Measurements from ENCODE around the gene SLC6A5. TPM values are rescaled to one million over a fixed set of nuclear protein-coding genes. Genes with fewer than 3 reads are reported as not detected.

SLC6A5 gene
- total RNA-seq, 1 donor from 2014 or later, result not detected

- DNase-seq (ENCODE audit: low read depth), result no peak
- TF ChIP-seq, protein P1, sequence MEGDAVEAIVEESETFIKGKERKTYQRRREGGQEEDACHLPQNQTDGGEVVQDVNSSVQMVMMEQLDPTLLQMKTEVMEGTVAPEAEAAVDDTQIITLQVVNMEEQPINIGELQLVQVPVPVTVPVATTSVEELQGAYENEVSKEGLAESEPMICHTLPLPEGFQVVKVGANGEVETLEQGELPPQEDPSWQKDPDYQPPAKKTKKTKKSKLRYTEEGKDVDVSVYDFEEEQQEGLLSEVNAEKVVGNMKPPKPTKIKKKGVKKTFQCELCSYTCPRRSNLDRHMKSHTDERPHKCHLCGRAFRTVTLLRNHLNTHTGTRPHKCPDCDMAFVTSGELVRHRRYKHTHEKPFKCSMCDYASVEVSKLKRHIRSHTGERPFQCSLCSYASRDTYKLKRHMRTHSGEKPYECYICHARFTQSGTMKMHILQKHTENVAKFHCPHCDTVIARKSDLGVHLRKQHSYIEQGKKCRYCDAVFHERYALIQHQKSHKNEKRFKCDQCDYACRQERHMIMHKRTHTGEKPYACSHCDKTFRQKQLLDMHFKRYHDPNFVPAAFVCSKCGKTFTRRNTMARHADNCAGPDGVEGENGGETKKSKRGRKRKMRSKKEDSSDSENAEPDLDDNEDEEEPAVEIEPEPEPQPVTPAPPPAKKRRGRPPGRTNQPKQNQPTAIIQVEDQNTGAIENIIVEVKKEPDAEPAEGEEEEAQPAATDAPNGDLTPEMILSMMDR (conservative IDR thresholded peaks at IDR 0.05; ENCODE audit: low read depth, low read length), result no peak
- no peak overlapping the region for H3K4me3 ChIP-seq (ENCODE audit: low read depth, low read length)
Observed at GRCh38 chr11:20652150-20652806, 52.9 kb downstream of the SLC6A5 start.

- no peak for DNase-seq (ENCODE audit: low read depth)
- H3K4me3 ChIP-seq (ENCODE audit: low read depth, low read length), result no peak overlapping the region
- TF ChIP-seq, protein P1 (conservative IDR thresholded peaks at IDR 0.05; ENCODE audit: low read depth, low read length), result no peak
Observed at GRCh38 chr11:20654038-20654437, 54.6 kb downstream of the SLC6A5 start.

DNA sequence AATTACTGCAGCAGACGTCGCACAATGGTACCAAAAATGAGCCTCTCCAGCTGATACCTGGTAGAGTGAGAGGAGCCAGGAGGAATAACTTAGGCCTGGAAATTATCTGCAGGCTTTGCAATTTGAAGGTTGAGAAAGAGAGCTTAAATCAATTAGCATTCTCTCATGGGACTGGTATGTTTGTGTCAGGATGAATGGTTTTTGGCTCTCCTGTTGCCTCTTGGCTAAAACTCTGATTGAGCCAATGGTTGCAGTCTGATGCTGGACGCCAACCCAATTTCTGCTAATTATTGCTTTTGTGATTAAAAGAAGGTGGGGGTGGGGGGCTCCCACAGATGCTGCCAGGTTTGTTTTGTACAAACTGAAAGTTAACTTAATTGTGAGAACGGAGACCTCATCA lies 57.5 kb downstream of the SLC6A5 start:
- TF ChIP-seq, protein P1 (conservative IDR thresholded peaks at IDR 0.05; ENCODE audit: low read depth, low read length), result no peak
- no peak overlapping the region for H3K4me3 ChIP-seq (ENCODE audit: low read depth, low read length)
- DNase-seq (ENCODE audit: low read depth), result no peak

- H3K4me3 ChIP-seq (ENCODE audit: low read depth, low read length), result no peak overlapping the region
- TF ChIP-seq, protein P1 (conservative IDR thresholded peaks at IDR 0.05; ENCODE audit: low read depth, low read length), result no peak
- no peak for DNase-seq (ENCODE audit: low read depth)
Observed at GRCh38 chr11:20658135-20658534, 58.7 kb downstream of the SLC6A5 start.

DNA sequence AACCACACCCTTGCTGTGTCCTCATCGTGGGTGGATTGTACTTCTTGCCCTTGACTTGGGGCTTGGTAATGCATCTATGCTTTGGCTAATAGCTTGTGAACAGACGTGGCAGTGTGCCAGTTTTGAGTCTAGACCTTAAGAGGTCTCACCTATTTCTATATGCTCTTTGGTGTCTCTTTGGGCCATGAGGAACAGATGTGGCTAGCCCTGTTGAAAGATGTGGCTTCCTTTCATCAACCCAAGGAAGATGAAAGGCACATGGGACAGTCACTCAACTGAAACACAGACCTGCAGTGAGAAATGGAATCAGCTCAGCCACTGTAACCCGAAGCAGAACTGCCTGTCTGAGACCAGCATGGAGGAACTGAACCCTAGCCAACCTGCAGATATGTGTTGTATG lies 62.0 kb downstream of the SLC6A5 start:
- TF ChIP-seq, protein P1 (conservative IDR thresholded peaks at IDR 0.05; ENCODE audit: low read depth, low read length), result no peak
- no peak for DNase-seq (ENCODE audit: low read depth)
- H3K4me3 ChIP-seq (ENCODE audit: low read depth, low read length), result no peak overlapping the region

GRCh38 chr11:20661850-20662249 lies 62.4 kb downstream of the SLC6A5 start:
- no peak overlapping the region for H3K4me3 ChIP-seq (ENCODE audit: low read depth, low read length)
- TF ChIP-seq, protein P1 (conservative IDR thresholded peaks at IDR 0.05; ENCODE audit: low read depth, low read length), result no peak
- DNase-seq (ENCODE audit: low read depth), result no peak

- no peak for DNase-seq (ENCODE audit: low read depth)
- H3K4me3 ChIP-seq (ENCODE audit: low read depth, low read length), result no peak overlapping the region
- TF ChIP-seq, protein P1 (conservative IDR thresholded peaks at IDR 0.05; ENCODE audit: low read depth, low read length), result no peak
Observed at GRCh38 chr11:20668131-20668809, 68.9 kb downstream of the SLC6A5 start.

All from epithelial cell of proximal tubule (primary cell).